Transverse colon (tissue), 4 donors: Measurements from ENCODE around the gene ATF4.

Experiments
- CTCF ChIP-seq, 5 experiments: fragments of 200-600 bp in 3 of 5; fragments of 450-650 bp in 2 of 5; sonication (generic) in 3 of 5; IDR thresholded peaks; 1 replicate in 2 of 5; 2 replicates in 3 of 5; pipeline ENCODE4 v1.5.1; 2016 to 2017; ENCODE audit warnings: antibody characterized with exemption in 5 of 5, inconsistent platforms in 3 of 5, mild to moderate bottlenecking in 2 of 5, moderate library complexity in 1 of 5
- POLR2AphosphoS5 ChIP-seq, 3 donors: sonication (generic); formaldehyde crosslinking; IDR thresholded peaks; one replicate each; pipeline ENCODE4 v1.6.1; 2016; ENCODE audit warnings: antibody characterized with exemption in 3 of 3

GRCh38 chr22:39489094-39490068 is 31.0 kb upstream of the ATF4 start:
- no peak for TF ChIP-seq CTCF (IDR thresholded peaks at IDR 0.05)
- no peak for TF ChIP-seq POLR2AphosphoS5 (IDR thresholded peaks at IDR 0.05)
